Thymus (tissue), 11 donors: Measurements from ENCODE around the gene IQCM. TPM values are rescaled to one million over a fixed set of nuclear protein-coding genes. Genes with fewer than 3 reads are reported as not detected.
"Not testable (repeated sequence)": the region's sequence is repeated elsewhere in the genome, so short reads cannot be mapped to it uniquely, and the experiment has no call there.

Experiments used
- DNase-seq, 9 donors: peaks; one replicate each; pipeline ENCODE4 v3.0.0-alpha.2; 2013; ENCODE audit warnings: low spot score in 9 of 9, low read depth in 6 of 9, missing footprints in 1 of 9
- H3K27ac ChIP-seq, 2 donors: one replicate each; pipeline ENCODE4 v1.5.1; 2013; ENCODE audit warnings: control low read depth in 1 of 2, low read depth in 1 of 2, low read length in 1 of 2, mild to moderate bottlenecking in 1 of 2, moderate library complexity in 1 of 2
- H3K27me3 ChIP-seq, 2 donors: one replicate each; pipeline ENCODE4 v1.5.1; 2013; ENCODE audit warnings: low read length in 1 of 2; ENCODE audit not compliant: control insufficient read depth in 2 of 2, insufficient read depth in 1 of 2
- H3K36me3 ChIP-seq, 2 donors: one replicate each; pipeline ENCODE4 v1.5.1; 2013; ENCODE audit warnings: low read length in 1 of 2, mild to moderate bottlenecking in 1 of 2, moderate library complexity in 1 of 2; ENCODE audit not compliant: control insufficient read depth in 2 of 2, insufficient read depth in 2 of 2
- H3K4me1 ChIP-seq, 2 donors: one replicate each; pipeline ENCODE4 v1.5.1; 2013; ENCODE audit warnings: low read length in 2 of 2; ENCODE audit not compliant: control insufficient read depth in 2 of 2, insufficient read depth in 2 of 2
- H3K4me3 ChIP-seq, 2 donors: one replicate each; pipeline ENCODE4 v1.5.1; 2013; ENCODE audit warnings: low read length in 2 of 2, control low read depth in 1 of 2, mild to moderate bottlenecking in 1 of 2
- H3K9me3 ChIP-seq, 2 donors: one replicate each; pipeline ENCODE4 v1.5.1; 2013; ENCODE audit warnings: low read length in 1 of 2, mild to moderate bottlenecking in 1 of 2; ENCODE audit not compliant: control insufficient read depth in 2 of 2, insufficient read depth in 1 of 2
- WGBS: extraction: QIAGEN DNeasy Blood & Tissue Kit; methylation state at CpG from one replicate; pipeline ENCODE4 v1.1.7; 2013; 5-methylcytosine and 5-hydroxymethylcytosine counted together
- polyA plus RNA-seq: library from polyadenylated mRNA; stranded (reverse); fragments of 200-250 nt; gene quantifications from one replicate; pipeline ENCODE4 v1.2.3, GENCODE V29; 2013
- total RNA-seq: library from RNA; stranded (reverse); fragments of 120-200 nt; gene quantifications from one replicate; pipeline ENCODE4 v1.2.4, GENCODE V29; 2013
- donor health status: healthy.

The IQCM gene
- total and polyA plus RNA-seq, 2 donors: 0.02 TPM; not detected in 1

- WGBS: 83% methylated on average over 1 of the region's 1 CpG
- H3K27ac ChIP-seq: no peak overlapping the region
- no peaks in the 10 kb centered on the region for H3K27me3 ChIP-seq
- no peak for DNase-seq
- no peaks in the 10 kb centered on the region for H3K4me1 ChIP-seq
- H3K4me3 ChIP-seq: no peak overlapping the region
- H3K9me3 ChIP-seq: peaks cover 0 to 22% of the 10 kb centered on the region in 2 donors
- no peaks in the 10 kb centered on the region for H3K36me3 ChIP-seq
These were observed 303.1 kb downstream of the IQCM start for GRCh38 chr4:149512501-149512900.

DNA sequence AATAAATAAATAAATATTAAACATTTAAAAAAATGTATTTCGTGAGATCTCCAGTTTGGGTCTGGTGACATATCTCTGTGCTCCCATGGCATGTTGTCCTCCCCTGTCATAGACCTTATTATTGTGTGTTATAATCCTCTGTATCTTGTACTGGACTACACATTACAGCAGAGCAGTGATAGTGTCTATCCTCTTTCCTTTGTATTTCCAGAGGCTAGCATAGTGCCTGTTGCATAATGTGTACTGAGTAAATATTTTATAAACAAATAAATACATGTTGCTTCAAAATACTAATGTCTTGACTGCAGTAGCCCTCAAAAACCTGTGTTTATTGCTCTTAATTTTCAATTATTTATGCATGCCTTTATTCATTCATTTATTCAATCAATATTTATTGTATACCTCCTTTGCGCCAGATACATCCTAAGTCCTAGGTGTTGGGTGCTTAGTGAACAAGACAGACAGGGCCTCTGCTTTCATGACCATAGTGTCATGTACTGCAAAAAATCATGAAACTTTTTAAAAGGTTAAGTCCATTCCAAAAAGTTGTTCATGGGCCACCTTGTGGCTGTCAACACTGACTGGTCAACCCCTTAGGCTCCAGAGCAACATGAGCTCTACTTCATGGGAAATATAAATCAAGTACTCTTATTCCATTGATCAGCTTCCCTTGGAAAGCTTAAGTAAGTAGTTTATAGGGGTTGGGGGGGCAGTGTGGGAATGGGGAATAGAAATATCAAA, 303.9 kb downstream of the IQCM start:
- Histone ChIP-seq H3K4me1 (no peaks in the 10 kb centered on the region), H3K27me3 (no peaks in the 10 kb centered on the region), H3K4me3 (no peak overlapping the region), H3K36me3 (no peaks in the 10 kb centered on the region), H3K9me3 (peaks cover 0 to 22% of the 10 kb centered on the region in 2 donors), H3K27ac (no peak overlapping the region)
- 92% methylated on average over 2 of the region's 2 CpGs for WGBS
- DNase-seq: no peak

DNA sequence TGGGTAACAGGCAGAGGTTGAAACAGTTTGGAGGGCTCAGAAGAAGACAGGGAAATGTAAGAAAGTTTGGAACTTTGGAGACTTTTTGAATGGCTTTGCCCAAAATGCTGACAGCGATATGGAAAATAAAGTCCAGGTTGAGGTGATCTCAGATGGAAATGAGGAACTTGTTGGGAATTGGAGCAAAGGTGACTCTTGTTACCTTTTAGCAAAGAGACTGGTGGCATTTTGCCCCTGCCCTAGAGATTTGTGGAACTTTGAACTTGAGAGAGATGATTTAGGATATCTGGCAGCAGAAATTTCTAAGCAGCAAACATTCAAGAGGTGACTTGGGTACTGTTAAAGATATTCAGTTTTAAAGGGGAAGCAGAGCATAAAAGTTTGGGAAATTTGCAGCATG, 308.3 kb downstream of the IQCM start:
- not testable (repeated sequence) for H3K27me3 ChIP-seq, H3K9me3 ChIP-seq, DNase-seq, H3K36me3 ChIP-seq, H3K4me1 ChIP-seq, H3K4me3 ChIP-seq, H3K27ac ChIP-seq
- 97% methylated on average over 1 of the region's 1 CpG for WGBS

DNA sequence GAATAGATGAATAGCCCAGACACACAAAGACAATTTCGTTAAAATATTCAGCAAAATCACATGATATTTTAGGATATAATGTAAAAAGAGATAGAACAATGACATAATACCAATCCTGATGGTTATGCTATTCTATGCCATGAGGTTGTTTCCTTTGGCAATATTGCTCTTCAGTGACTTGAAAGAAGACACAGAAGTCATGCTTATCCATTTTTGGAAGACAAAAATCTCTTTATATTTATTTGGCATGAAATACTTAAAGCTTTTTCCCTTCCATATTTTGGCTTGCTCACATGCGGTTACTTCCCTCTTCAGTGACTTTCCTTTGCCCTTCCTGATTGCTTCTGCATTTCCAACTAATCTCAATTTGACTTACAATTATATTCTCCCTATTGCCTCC, 314.8 kb downstream of the IQCM start:
- Histone ChIP-seq H3K9me3 (no peaks in the 10 kb centered on the region), H3K27ac (no peak overlapping the region)

DNA sequence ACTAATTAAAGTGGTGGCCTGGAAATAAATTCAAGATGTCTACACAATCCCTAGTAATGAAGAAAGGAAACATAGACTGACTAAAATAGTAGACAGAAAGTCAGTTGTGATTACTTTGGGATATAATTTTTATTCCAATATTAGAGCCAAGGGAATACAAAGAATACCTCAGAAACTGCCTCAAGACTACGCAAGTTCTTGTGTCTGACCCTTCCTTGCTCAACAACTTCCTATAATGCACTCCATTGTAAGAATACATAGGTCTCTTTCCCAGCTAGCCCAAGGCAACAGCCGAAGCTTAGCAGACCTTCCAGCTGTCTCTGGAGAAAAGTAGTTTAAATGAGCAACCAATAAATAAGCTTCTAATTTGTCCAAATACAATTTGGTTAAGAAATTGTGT, 315.9 kb downstream of the IQCM start:
- no peaks in the 10 kb centered on the region for H3K9me3 ChIP-seq
- H3K27ac ChIP-seq: no peak overlapping the region
- H3K27me3 ChIP-seq: no peaks in the 10 kb centered on the region
- WGBS: 88% methylated on average over 2 of the region's 2 CpGs
- H3K36me3 ChIP-seq: no peaks in the 10 kb centered on the region
- no peak overlapping the region for H3K4me3 ChIP-seq
- no peaks in the 10 kb centered on the region for H3K4me1 ChIP-seq
- no peak for DNase-seq

More for the DNA sequence above, 314.8 kb downstream of the IQCM start:
- 77% methylated on average over 2 of the region's 2 CpGs for WGBS
- no peak for DNase-seq
- no peaks in the 10 kb centered on the region for H3K36me3 ChIP-seq
- H3K4me1 ChIP-seq: no peaks in the 10 kb centered on the region
- H3K4me3 ChIP-seq: no peak overlapping the region
- H3K27me3 ChIP-seq: no peaks in the 10 kb centered on the region

DNA sequence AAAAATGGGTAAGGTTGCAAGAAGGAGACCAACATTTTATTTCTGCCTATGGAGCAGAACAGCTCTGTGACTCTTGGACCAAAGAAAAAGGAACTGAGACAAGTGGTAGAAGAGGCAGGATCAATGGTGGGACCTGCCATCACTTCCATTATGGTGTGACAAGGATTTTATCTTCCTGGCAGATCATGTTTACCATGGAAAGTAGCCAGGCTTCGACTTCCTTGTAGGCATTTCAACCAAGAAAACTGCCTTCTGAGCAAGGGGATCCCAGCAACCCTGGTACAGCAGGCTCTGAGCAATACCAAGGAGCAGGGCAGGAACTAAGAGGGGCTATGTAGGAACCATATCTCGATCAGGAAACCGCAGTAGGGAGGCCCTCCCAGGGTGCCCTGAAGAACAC, 317.4 kb downstream of the IQCM start:
- Histone ChIP-seq H3K27me3 (no peaks in the 10 kb centered on the region), H3K9me3 (no peaks in the 10 kb centered on the region), H3K27ac (no peak overlapping the region), H3K36me3 (no peaks in the 10 kb centered on the region), H3K4me1 (no peaks in the 10 kb centered on the region), H3K4me3 (no peak overlapping the region)
- 73% methylated on average over 3 of the region's 3 CpGs for WGBS
- no peak for DNase-seq

DNA sequence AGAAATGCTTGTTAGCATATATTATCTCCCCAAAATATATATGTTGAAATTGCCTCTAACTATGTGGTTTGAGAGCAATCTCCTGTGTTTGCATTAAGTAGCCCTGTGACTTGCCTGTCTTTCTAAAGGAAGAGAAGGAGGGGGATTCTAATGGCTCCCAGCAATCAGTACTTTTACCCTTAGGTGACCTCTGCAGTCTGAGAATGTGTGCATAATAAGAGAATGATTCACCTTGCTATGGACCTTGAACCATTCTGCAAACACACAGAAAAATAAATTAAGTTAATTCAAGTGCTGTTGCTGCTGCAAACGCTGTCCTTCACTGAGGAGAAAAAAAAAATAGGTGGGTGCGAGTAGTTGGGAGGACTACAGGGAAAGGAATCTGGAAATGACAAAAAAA, 322.2 kb downstream of the IQCM start:
- no peak overlapping the region for H3K4me3 ChIP-seq

DNA sequence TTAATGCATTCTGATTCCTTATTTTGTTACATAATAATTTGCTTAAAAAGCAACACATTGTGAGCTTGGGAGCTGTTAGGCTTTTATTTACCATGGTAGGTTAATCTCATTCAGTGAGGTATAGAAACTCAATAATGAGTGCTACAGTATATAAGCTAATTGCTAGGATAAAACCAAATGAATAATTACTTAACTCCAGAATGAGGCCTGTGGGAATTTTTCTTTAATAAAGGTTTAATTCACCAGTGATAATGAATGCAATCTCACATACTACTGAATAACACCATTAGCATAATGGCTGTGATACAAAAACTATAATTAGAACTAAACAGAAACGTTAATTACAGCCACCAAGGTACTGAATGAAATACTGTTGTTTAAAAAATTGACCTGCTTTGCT, 326.3 kb downstream of the IQCM start:
- DNase-seq: no peak
- 68% methylated on average over 1 of the region's 1 CpG for WGBS
- H3K4me3 ChIP-seq: no peak overlapping the region

More for the DNA sequence above, 322.2 kb downstream of the IQCM start:
- Histone ChIP-seq H3K36me3 (no peaks in the 10 kb centered on the region), H3K4me1 (no peaks in the 10 kb centered on the region), H3K27ac (no peak overlapping the region), H3K27me3 (no peaks in the 10 kb centered on the region), H3K9me3 (peaks cover 0 to 2% of the 10 kb centered on the region in 2 donors)
- WGBS: 90% methylated on average over 2 of the region's 2 CpGs
- no peak for DNase-seq

GRCh38 chr4:149486861-149487260, 328.8 kb downstream of the IQCM start:
- Histone ChIP-seq H3K9me3 (peaks cover 0 to 8% of the 10 kb centered on the region in 2 donors), H3K4me1 (no peaks in the 10 kb centered on the region), H3K36me3 (no peaks in the 10 kb centered on the region), H3K27ac (no peak overlapping the region), H3K27me3 (no peaks in the 10 kb centered on the region), H3K4me3 (no peak overlapping the region)
- no peak for DNase-seq

More for the DNA sequence above, 326.3 kb downstream of the IQCM start:
- H3K27ac ChIP-seq: no peak overlapping the region
- H3K27me3 ChIP-seq: no peaks in the 10 kb centered on the region
- no peaks in the 10 kb centered on the region for H3K4me1 ChIP-seq
- no peaks in the 10 kb centered on the region for H3K36me3 ChIP-seq
- peaks cover 0 to 10% of the 10 kb centered on the region in 2 donors for H3K9me3 ChIP-seq
